NCI-H82 treated with DMSO at 0.1 percent for 48 hours (cell line): ENCODE results near the gene COMT.

ENCODE experiments used
- DNase-seq: peaks from one replicate; lab custom pipeline; 2025; ENCODE audit not compliant: unreplicated experiment; lab: John Stamatoyannopoulos, UW

COMT gene

DNA sequence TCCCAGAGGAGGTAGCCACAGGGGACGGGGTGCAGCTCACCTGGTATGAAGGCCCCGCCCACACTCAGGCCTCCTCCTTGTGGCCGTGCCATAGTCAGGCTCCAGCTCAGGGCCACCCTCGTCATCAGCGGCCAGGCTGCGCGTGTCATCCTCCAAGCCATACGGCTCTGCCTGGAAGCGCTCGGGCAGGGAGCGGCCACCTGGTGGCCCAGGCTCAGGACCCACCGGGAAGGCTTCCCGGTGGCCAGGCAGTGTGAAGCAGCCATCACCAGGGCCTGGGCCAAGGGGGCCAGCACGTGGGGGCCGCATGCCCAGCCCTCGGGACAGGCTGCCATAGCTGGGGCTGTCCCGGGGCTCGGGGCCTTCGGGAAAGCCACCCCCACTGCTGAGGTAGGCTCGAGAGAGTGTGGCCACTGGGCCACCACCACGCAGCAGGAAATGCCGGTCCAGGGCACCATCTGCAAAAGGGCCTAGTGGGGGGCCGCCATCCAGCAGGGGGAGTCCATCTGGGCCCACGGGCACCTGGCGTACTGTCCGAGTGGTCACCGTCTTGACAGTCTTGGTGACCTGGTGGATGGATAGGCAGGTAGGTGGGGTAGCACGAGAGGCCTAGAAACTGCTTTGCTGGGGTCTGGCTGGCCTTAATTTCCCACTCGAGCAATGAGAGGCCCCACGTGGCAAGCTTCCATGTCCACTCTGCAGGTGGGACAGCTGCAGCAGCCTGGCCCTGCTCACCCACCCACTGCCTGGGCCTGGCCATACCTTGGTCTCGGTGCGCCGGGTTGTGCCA, 39.8 kb downstream of the COMT start:
- no peak for DNase-seq

DNA sequence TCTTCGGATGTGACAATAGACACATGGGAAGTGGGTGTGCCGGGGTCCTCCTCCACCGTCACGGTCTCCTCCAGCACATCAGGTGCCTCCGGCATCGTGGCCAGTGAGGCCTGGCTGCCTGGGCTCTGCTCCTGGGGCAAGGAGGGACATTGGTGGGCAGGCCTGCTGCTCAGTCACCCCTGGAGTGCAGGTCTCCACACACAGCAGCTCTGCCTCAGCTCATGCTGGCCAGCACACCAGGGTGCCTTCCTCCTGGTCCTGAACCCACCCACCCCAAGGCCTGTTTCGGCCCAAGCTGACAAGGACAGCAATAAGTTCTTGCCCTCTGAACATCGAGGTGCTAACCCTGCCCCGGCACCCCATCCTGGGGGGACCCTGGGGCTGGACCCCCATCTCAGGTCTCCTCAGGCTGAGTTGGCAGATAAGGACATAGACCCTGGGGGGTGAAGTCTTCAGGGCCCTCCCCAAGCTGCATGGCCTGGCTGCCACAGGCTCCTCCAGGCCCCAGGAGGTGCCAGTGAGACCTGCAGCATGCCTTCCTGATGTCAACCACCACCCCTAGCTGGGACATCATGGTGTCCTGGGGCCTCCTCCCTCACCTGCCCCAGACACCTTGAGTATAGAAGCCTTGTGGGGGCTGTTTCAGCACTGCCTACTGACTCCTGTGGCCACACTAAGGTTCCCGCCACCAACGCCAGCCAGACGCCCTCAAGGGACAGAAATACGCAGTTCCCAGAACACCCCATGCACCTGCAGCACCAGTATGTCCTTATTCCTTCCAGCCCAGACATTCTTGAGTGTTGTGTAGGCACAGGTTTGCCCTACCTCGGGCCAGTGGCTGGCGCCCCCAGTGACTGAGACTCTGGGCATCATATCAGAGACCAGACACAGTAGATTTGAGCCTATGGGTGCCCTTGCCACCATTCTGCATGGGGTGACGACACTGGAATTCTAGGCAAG, 40.7 kb downstream of the COMT start:
- no peak for DNase-seq

DNA sequence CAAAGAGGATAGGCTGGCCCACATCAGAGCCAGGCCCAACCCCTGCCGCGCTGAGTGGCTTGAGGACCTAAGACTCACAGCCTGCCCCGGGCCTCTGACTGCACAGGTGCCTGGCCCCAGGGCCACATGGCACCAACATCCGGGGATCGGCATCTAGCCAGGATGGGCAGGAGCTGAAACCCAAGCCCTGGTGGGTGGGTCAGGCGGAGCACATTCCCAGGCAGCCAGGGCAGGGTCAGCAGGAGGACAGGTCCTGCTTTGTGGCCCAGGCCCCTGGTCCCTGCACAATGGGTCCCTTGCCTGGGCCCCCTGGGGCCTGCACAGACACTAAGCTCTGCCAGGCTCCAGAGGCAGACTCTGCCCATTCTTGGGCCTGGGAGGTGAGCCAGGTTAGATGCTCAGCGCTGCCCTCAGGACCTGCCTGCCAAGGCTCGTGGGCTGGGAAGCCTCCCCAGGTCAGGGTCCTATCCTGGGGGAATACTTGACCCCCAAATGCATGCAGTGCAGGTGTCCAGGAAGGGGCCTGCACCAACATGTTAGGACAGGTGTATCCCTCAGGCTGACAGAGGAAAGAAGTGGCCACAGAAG, 41.5 kb downstream of the COMT start:
- DNase-seq = no peak

DNA sequence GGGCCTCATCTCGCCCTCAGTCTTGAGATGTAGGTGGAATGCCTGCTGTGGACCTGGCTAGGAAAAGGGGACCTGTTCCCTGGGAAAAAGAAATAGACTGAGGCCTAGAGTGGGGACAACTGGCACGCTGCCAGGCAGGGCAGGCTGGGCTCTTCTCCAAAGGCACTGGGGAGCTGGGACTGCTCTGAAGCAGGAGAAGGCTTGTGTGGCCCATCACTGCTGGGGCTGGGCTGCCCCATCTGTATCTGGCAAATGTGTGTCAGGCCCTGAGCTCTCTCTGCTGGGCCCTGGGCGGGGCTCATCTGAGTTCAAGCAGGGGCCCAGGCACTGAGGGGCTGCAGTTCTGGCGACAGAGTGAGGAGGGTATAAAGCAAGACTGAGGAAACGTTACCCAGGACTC, 42.2 kb downstream of the COMT start:
- no peak for DNase-seq

DNA sequence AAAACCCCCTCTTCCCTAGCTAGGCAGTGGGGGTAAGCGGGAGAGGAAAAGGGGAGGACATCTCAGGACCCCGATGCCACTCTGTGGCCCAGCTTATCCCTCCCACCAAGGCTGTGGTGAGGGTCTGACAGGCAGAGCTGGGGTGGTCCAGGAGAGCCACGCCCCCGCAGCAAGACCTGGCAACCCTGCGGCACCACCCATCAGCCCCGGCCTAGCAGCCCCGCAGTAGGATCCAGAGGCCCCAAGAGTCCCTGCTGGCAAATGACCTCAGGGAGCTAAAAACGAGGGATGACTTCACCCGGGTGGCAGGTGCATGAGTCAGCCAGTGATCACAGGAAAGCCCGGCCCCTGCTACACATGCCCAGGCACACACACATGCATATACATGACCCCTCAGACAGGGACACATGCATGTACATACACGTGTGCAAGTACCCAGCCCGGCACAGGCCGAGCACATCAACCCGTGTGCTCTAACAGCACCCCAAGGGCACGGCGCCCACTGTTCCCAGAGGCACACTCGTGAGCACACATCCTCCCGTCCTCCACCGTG, 42.7 kb downstream of the COMT start:
- DNase-seq = no peak

DNA sequence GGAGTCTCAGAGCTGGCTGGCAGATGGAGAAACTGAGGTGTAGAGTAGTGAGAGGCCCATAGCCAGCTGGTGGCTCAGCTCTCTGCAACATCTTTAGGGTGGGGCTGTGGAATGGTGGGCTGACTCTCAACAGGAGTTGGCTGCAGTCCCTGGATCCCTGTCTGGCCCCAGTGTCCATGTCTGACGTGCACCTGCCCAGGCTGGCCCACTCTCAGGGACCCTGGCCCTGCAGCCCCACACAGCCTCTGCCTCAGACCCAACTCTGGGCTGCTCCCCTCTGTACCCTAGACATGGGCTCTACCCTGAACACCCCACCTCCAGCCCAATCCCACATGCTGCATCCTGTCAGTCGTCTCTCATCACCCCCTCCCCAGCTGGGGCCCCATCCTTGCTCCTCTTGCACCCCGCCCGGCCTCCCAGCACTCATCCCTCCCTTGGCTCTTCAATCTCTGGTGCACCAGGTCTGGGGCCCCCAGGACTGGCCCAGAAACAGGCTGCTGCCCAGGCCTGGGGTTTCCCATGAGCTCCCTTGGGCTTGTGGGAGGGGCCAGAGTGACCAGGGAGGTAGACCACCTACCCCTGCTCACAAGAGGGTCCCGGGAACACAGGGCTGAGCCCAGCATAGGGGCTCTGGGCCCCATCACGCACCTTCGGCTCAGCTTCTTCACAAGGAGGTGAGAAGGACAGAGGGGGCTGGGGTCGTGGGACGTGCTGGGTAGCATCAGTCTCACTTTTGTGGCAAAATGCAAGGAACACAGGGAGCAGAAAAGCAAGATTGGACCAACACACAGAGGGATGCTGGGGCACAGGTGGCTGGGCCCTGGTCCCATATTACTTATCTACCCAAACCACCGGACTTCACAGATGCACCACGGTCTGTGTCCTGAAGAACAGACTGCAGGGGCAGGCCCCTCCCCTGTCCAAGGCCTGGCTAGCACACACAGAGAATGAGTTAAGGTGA, 43.6 kb downstream of the COMT start:
- no peak for DNase-seq

DNA sequence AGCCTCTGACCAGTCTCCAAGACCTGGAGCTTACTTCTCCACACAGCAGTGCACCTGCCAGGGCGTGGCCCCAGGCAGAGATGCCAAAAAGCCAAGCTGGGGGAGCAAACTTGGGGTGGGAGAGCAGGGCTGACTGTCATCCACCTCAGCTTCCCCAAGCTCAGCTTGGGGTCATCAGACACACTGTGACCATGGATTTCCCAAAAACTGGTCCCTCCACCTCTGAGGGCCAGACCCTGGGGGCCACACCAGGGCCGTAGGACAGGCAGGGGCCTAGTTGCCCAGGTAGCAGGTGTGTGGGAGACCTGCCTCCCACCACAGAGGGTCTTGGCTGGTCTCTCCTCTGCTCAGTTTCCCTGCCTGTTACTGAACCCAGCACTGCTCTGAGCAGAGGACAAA, 44.4 kb downstream of the COMT start:
- no peak for DNase-seq

DNA sequence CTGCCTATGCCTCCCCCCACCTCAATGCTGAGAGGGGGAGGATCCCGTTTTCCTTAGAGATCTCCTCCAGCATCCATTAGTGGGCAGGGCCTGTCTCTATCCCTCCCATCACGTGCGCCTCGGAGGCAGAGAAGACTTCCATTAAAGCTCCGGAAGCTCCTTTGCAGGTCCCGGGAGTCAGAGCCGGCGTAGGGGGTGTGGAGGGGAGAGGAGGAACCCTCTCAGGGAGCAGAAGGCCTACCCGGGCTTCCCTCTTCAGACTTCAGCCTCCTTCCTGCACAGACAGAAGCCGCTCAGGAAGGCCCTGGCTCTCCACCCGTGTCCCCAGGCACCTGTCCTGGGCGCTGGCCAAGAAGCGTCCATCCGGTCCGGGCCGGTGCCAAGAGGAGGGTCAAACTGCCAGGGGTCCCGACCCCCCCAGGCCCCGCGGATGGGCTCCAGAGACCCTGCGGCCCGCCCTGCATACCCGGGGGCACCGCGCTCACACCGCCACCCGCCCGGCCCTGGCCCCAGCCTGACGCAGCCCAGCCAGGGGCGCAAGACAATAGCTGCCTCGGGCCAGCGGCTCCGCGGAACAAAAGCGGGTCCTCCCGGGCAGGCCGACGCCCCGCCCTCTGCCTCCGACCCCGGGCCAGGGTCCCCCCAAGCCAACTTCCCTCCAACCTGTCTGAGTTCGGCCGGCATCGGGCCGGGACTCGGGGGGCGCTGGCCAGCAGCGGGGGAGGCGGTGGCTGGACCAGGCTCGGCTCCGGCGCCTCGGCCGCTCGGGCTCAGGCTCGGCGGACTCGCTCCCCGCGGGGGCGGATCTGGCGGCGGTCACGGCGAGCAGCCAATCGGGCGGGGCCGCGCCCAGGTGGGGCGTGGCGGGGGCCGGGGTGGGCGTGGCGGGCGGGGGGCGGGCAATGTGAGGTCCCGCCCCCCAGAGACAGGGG, 45.1 kb downstream of the COMT start:
- peak; percentile 16 for DNase-seq

DNA sequence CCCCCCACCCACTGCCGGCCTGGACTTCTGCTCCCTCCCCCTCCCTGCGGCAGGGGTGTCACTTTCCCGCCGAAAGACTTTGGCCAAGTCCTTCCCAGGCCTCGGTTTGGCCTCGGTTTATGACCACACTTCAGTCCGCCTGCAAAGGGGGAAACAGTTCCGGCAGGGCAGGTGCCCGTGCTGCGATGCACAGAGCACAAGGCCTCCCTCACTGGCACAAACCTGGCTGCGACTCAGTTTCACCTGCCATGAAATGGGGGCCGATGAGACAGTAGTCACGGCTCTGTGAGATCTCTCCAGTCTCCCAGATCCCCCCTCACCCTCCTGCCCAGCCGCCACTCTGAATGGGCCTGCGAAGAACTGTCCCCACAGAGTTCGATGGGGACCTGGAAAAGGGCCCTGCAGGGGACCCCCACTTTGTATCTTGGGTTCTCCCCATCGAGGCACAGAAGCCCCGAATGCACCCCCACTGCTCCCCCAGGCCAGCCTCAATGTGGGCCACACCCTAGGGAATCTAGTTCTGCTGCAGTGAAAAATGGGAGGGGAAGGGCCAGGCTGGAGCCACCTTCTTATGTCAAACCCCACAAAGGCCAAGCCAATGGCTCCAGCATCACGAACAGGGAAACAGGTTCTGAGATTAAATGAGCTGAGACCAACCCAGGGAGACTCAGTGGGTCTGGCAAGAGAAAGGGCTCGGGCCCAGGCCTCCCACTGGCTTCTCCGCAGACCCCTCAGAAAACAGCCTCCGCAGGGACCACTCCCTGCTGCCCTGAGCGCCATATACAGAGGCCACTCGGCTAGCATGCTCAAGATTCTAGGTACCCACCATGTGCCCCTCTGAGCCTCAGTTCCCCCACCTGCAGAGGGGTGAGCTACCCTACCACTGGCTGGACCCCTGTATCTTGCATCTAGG, 46.1 kb downstream of the COMT start:
- DNase-seq = no peak

DNA sequence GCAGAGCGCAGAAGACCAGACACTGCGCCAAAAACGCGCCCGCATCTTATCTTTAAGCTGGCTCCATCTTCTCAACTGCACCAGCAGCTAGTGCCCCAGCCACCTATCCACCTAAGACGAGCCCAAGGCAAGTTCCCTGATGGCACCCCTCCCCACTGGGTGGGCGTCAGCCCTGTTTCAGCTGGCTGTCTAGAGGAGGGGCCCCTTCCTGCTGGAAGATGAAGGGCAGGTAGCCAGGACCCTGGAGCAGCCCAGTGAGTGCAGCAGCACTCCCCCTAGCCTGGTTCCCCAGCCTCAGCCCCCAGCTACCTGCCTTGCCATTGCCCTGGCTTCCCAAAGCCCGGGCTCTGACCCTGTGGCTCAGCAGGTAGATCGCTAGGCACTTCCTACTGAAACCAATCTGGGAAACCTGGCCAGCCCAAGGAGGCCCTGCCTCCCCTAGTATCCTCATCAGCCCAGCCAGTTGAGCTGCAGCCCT, 46.8 kb downstream of the COMT start:
- no peak for DNase-seq

DNA sequence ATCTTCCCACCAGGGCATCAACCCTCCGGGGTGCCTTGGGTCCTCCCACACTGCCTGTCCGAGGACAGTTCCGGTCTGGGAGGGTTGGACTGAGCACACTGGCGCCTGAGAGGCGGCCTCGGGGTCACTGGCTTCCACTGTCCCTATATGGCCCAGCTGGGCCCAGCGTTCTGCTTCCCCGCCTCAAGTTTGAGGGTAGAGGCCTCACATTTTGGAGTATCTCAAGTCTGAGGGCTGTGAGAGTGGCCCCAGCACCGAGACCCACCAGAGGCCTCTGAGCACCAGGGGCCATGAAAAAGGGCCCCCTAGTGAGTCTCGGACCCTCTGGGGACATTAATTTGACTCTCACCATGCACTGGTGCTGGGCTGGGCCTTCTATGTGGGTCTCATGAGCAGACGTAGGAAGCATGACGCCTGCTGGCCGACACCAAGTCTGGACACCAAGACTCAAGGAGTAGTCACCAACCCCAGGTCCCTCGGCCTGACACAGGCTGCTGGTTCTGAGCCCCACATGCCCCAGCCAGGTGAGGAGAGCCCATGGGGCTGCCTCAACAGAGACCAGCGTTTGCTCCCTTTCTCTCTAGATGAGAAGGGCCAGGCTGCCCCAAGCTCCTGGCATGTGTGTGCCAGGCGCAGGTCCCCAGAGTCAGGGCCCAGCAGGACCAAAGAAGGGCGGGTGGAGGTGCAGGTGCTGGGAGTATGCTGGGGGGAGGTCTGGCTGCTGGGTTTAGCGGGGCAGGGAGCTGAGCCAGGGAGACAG, 47.6 kb downstream of the COMT start:
- no peak for DNase-seq

DNA sequence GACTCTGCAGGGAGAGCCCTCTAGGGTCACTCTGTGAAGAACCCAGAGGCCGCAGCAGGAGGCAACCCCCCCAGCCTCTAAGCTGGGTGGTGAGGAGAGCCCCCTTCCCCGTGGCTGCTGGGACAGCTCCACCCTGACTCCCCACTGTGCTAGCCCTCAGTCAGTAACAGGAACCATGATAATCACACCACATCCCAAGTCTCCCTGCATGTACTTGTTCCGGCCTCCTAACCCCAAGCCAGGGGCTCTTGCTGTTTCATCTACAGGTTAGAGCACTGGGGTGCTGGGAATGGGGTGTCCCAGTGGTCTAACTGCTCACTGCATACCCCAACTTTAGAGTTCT, 48.1 kb downstream of the COMT start:
- DNase-seq = no peak

DNA sequence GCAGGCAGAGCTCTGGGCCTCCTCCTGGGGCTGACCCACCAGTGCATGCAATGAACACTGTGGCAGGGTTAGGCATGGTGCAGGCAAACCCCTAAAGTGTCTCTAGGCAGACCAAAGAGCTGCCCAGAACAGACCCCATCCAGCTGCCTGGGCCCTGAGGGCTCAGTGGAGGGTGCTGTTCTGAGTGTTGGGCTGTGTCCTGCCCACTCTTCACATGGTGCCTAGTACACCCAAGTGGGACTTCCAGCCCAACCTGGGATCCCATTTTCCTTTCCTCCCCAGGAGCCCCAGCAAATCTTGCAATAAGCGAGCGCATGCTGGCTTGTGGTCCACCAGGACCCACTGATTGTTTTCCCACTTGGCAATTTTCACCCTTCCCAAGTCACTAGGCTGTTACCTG, 48.6 kb downstream of the COMT start:
- DNase-seq = no peak

DNA sequence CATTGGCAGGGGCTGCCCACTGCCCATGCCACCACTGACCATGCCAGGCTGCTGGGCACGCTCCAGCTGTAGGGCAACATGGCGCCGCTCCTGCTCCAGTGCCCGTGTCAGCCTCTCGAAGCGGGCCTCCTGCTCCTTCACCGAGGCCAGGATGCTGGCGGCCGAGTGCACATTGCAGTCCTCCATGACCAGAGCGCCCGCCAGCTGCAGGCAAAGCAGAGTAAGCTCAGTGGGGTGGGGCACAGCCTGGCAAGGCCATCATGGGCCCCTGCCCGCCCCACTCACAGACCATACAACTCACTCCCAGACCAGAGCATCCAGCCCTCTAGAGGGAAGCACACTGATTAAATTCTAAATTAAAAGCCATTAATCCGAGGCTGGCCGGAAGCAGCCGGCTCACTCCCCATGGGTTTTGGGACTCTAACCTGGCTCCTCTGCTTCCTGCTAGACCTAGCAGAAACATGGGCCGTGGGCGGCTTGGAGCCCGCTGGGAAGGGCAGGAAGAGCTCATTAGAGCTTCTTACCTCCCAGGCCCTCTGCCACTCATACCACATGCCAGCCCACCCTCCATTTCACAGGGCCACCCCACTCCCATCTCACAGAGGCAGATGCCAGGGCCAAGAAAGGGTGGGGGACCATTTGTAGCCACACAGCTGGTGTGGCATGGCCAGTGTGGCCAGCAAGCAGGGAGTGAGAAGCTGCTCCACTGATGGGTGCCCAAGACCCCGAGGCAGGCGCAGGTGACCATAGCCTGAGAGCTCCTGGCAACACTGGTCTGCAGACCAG, 49.2 kb downstream of the COMT start:
- no peak for DNase-seq

DNA sequence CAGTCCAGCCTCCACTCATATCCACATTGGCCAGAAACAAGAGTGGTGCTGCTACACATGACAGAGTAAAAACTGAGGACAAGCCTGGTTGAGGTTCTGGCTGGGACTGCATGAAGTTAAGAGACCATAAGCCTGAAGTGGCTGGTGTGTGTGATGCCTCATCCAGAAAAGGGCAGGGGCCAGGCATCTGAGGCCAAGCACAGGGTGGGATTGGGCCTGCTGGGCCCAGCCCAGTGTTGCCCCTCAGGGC, 49.7 kb downstream of the COMT start:
- DNase-seq = no peak

DNA sequence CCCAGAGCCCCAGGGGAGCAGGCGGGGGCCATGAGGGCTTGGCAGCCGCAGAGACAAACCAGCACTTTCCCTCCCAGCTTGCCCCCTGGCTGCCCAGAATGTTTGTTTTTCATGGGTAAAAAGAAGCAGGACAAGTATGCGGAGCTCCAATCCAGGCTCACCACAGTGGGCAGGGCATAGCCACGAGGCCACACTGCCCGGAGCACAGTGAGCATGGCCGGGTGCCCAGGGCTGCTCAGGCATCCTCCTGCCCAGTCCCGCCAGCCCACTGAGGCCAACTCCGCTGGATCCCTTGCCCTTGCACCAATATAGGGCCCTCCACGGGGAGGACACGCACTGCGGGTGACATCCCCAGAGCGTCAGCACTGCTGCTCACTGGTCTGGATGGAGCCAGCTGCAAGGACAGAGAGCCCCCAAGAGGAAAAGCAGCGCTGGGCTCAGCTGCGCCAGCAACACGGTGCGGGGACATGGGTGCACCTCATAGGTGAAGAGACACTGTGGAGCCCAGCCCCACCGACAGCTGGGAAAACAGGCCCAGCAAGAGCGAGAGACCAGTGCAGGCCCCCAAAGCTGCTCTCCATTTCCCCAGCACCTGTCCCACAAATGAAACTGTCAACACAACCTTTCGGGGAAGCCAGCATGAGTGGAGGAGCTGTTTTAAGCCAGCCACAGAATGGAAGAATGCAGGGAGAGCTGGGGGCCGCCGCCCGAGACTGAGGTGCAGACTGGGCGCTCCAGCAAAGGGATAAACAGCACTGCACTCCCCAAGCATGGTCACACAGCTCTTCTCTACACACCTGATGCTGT, 50.3 kb downstream of the COMT start:
- DNase-seq = no peak
